Kidney epithelial cell (primary cell): ENCODE results near the gene OR10A5. TPM values are rescaled to one million over a fixed set of nuclear protein-coding genes. Genes with fewer than 3 reads are reported as not detected.

Source experiments
- DNase-seq: peaks from one replicate; pipeline ENCODE4 v3.0.0-alpha.2; 2010; ENCODE audit warnings: low read depth
- H3K27me3 ChIP-seq: 2 replicates; pipeline ENCODE4 v1.6.0; 2011; ENCODE audit warnings: low read length; ENCODE audit not compliant: control insufficient read depth, insufficient read depth
- H3K36me3 ChIP-seq: 2 replicates; pipeline ENCODE4 v1.5.1; 2011; ENCODE audit warnings: low read length; ENCODE audit not compliant: control insufficient read depth, insufficient read depth
- H3K4me3 ChIP-seq: 2 replicates; pipeline ENCODE4 v1.5.1; 2011; ENCODE audit warnings: low read depth, mild to moderate bottlenecking, control low read depth, low read length
- total RNA-seq: library from RNA; depleted of rRNA; stranded (reverse); fragments of >200 nt; gene quantifications from 2 replicates; pipeline ENCODE4 v1.2.3, GENCODE V29; 2015
- TF ChIP-seq, protein P1 (sequence below): IDR thresholded peaks from 2 replicates; pipeline ENCODE4 v1.5.1; 2011; ENCODE audit warnings: mild to moderate bottlenecking, moderate library complexity, low read length, control low read depth, inconsistent platforms; ENCODE audit not compliant: insufficient read depth, poor library complexity, severe bottlenecking

The OR10A5 gene
- total RNA-seq, 1 donor from 2014 or later = not detected

DNA sequence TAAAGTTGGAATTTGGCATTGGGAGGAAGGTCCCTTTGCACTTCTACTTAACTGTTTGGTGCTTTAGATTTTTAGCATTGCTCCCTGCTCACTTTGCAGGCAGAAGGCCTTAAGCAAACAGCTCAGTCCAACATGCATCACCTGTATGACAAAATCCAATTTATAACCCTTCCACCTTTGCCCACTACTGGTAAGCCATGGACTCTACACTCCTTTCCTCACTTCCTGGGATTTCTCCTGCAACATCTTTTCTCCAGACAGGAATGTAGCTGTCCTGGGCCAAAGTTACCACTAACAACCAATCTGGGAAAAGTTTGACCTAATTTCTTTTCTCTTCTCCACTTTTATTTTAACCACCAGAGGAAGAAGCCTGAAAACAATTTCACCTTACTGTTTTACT, 48.6 kb downstream of the OR10A5 start:
- no peak for DNase-seq
- TF ChIP-seq, protein P1, sequence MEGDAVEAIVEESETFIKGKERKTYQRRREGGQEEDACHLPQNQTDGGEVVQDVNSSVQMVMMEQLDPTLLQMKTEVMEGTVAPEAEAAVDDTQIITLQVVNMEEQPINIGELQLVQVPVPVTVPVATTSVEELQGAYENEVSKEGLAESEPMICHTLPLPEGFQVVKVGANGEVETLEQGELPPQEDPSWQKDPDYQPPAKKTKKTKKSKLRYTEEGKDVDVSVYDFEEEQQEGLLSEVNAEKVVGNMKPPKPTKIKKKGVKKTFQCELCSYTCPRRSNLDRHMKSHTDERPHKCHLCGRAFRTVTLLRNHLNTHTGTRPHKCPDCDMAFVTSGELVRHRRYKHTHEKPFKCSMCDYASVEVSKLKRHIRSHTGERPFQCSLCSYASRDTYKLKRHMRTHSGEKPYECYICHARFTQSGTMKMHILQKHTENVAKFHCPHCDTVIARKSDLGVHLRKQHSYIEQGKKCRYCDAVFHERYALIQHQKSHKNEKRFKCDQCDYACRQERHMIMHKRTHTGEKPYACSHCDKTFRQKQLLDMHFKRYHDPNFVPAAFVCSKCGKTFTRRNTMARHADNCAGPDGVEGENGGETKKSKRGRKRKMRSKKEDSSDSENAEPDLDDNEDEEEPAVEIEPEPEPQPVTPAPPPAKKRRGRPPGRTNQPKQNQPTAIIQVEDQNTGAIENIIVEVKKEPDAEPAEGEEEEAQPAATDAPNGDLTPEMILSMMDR = no peak
- no peaks in the 10 kb centered on the region for H3K27me3 ChIP-seq
- no peak overlapping the region for H3K4me3 ChIP-seq
- H3K36me3 ChIP-seq = no peaks in the 10 kb centered on the region

DNA sequence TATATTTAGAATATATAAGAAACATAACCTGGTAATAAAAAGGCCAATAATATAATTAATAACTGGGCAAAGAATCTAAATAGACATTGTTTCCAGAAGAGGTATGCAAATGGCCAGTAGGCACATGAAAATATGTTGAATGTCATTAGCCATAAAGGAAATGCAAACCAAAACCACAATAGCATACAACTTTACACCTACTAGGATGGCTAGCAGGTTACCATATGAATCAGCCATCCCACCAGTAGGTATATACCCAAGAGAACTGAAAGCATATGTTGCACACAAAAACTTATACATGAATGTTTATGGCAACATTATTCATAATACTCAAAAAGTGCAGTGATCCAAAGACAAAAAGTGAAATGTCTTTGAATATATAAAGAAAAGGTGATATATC, 49.5 kb downstream of the OR10A5 start:
- H3K27me3 ChIP-seq = no peaks in the 10 kb centered on the region
- DNase-seq = no peak
- no peak overlapping the region for H3K4me3 ChIP-seq
- H3K36me3 ChIP-seq = no peaks in the 10 kb centered on the region
- TF ChIP-seq, protein P1 = no peak

Other genes with a start within 250 kb of the OR10A5 start
- 13.7 and 26.4 TPM in 2 replicates for gene RRP8, start 242.1 kb upstream of the OR10A5 start, total RNA-seq
- gene ILK, start 241.9 kb upstream of the OR10A5 start, total RNA-seq = 154 and 156 TPM in 2 replicates
- 57.2 and 66.1 TPM in 2 replicates for gene TAF10, start 233.5 kb upstream of the OR10A5 start, total RNA-seq
- 72.4 and 77.7 TPM in 2 replicates for gene TPP1, start 226.3 kb upstream of the OR10A5 start, total RNA-seq
- 15.5 and 20.7 TPM in 2 replicates for gene DCHS1, start 189.9 kb upstream of the OR10A5 start, total RNA-seq
- 27.0 and 43.6 TPM in 2 replicates for gene MRPL17, start 162.3 kb upstream of the OR10A5 start, total RNA-seq
- 0.04 and 0.27 TPM in 2 replicates for gene OR2AG2, start 73.7 kb upstream of the OR10A5 start, total RNA-seq
- not detected in 2 replicates for gene OR2AG1, start 62.7 kb upstream of the OR10A5 start, total RNA-seq
- gene OR6A2, start 46.0 kb upstream of the OR10A5 start, total RNA-seq = not detected in 2 replicates
- not detected in 2 replicates for gene OR10A2, start 17.4 kb downstream of the OR10A5 start, total RNA-seq
- gene OR10A4, start 30.9 kb downstream of the OR10A5 start, total RNA-seq = not detected in 2 replicates
- gene OR2D2, start 46.8 kb downstream of the OR10A5 start, total RNA-seq = 0.38 TPM in 1 of 2 replicates, not detected in the other
- gene OR2D3, start 75.3 kb downstream of the OR10A5 start, total RNA-seq = not detected in 2 replicates
- gene ZNF215, start 80.7 kb downstream of the OR10A5 start, total RNA-seq = 1.5 and 2.7 TPM in 2 replicates
- 2.5 and 4.0 TPM in 2 replicates for gene ZNF214, start 174.7 kb downstream of the OR10A5 start, total RNA-seq
- not detected in 2 replicates for gene NLRP14, start 174.8 kb downstream of the OR10A5 start, total RNA-seq
- 0.21 and 0.50 TPM in 2 replicates for gene RBMXL2, start 243.3 kb downstream of the OR10A5 start, total RNA-seq